Left lung (tissue), 14 donors: ENCODE measurements around the gene DNAAF3. TPM values are rescaled to one million over a fixed set of nuclear protein-coding genes. Genes with fewer than 3 reads are reported as not detected.
A peak's percentile ranks its signal among the peaks of the same experiment; 100 is the strongest.

ENCODE experiments used
- ATAC-seq: fragments of 200-7000 bp; cut with Tn5 transposase; one replicate; pipeline ENCODE4 v1.9.1; 2020; ENCODE audit warnings: moderate library complexity
- DNase-seq, 4 donors: peaks; one replicate each; pipeline ENCODE4 v3.0.0-alpha.2; 2013 to 2020
- H3K27ac ChIP-seq, 2 donors: fragments of 200-600 bp; sonication (generic) in 1 of 2; one replicate each; pipeline versions ENCODE4 v1.5.0 to v1.8.0; 2020 to 2021
- H3K27me3 ChIP-seq, 2 donors: fragments of 200-600 bp; sonication (generic) in 1 of 2; one replicate each; pipeline versions ENCODE4 v1.5.0 to v1.8.0; 2020 to 2021
- H3K36me3 ChIP-seq, 2 donors: fragments of 200-600 bp; sonication (generic) in 1 of 2; one replicate each; pipeline versions ENCODE4 v1.5.0 to v1.8.0; 2020 to 2021
- H3K4me1 ChIP-seq, 2 donors: fragments of 200-600 bp; one replicate each; pipeline ENCODE4 v1.8.0; 2021
- H3K4me3 ChIP-seq, 2 donors: fragments of 200-600 bp; sonication (generic) in 1 of 2; one replicate each; pipeline versions ENCODE4 v1.5.0 to v1.8.0; 2020 to 2021; ENCODE audit warnings: mild to moderate bottlenecking in 1 of 2
- H3K9me3 ChIP-seq, 2 donors: fragments of 200-600 bp; sonication (generic) in 1 of 2; one replicate each; pipeline versions ENCODE4 v1.5.0 to v1.8.0; 2020 to 2021
- CTCF ChIP-seq, 2 donors: fragments of 200-600 bp; sonication (generic) in 1 of 2; IDR thresholded peaks; one replicate each; pipeline versions ENCODE4 v1.5.0 to v1.8.0; 2021; ENCODE audit warnings: antibody characterized with exemption in 2 of 2
- intact Hi-C, 2 donors: fragments of 100-400 bp; cut with DNase I; formaldehyde crosslinking; loops; one replicate each; pipeline versions ENCODE4 v1.11.2 to v1.14.2; 2022
- long read RNA-seq, 12 donors: library from polyadenylated mRNA in 2 of 12; unstranded in 2 of 12; transcript quantifications; one replicate each; pipeline ENCODE4 v2.0.0 and lab custom pipeline, GENCODE V29; 2019 to 2026
- polyA plus RNA-seq, 6 donors: library from polyadenylated mRNA; unstranded; fragments of 120-200 nt; gene quantifications; one replicate each; pipeline ENCODE4 v1.2.1, GENCODE V29; 2013; ENCODE audit not compliant: insufficient read length in 6 of 6
- total RNA-seq, 2 donors: library from RNA; stranded (reverse); fragmentation: NEBNext Ultra II Directional; extraction: Animal tissue kit (Norgen Biotek cat#: 25700); gene quantifications; one replicate each; pipeline ENCODE4 v1.2.1, GENCODE V29; 2021
- donor health status: DM: no; HTN: yes; CAD: no.
- donor health status: DM: no; HTN: no; CAD: no.

DNAAF3 gene
- total RNA-seq (10 to 100 TPM in 1 of 2 donors, under 1 TPM in 1; 0.76 to 11.0 TPM), polyA plus RNA-seq (1 to 10 TPM; 1.7 to 6.9 (median 5.4) TPM)
- long read RNA-seq, donor 1, partial matches to known transcripts: 0 of 1 reads
- long read RNA-seq, donor 1, other reads (novel, unspliced or antisense): 0 of 1 reads
- long read RNA-seq, donor 2: 0 reads
- long read RNA-seq, donor 3: 0 reads
- long read RNA-seq, donor 4: 0 reads
- long read RNA-seq, donor 5: 0 reads
- long read RNA-seq, donor 6: 0 reads
- long read RNA-seq, donor 7: 0 reads
- long read RNA-seq, donor 8: 0 reads
- long read RNA-seq, donor 9: 0 reads
- long read RNA-seq, donor 10, partial matches to known transcripts: 0 of 9 reads
- long read RNA-seq, donor 10, other reads (novel, unspliced or antisense): 2 of 9 reads
- long read RNA-seq, donor 11: 0 reads
- long read RNA-seq, donor 12, partial matches to known transcripts: 0 of 1 reads
- long read RNA-seq, donor 12, other reads (novel, unspliced or antisense): 0 of 1 reads

- no peaks in the 10 kb centered on the region for H3K9me3 ChIP-seq
- H3K27me3 ChIP-seq: peaks cover 36 to 100% of the 10 kb centered on the region in 2 donors
- H3K4me1 ChIP-seq: peaks cover 0 to 6% of the 10 kb centered on the region in 2 donors
- TF ChIP-seq CTCF (IDR thresholded peaks at IDR 0.05): no peak
- H3K36me3 ChIP-seq: no peaks in the 10 kb centered on the region
- peak within 1 kb of the TSS; percentile 19 to 35 for H3K4me3 ChIP-seq
- intact Hi-C loops: no loop called here
- no peak within 1 kb of the TSS for H3K27ac ChIP-seq
- DNase-seq (peak; percentile 53 to 92 (median 90)), ATAC-seq (peak; percentile 99)
Observed at GRCh38 chr19:55166530-55167268, at the start of gene DNAAF3. DNAAF3 (minus strand) TSS chr19:55166613; CDS start chr19:55166413, 200 bp downstream.

GRCh38 chr19:55213547-55213946, 47.1 kb upstream of the DNAAF3 start:
- H3K4me3 ChIP-seq: no peak overlapping the region
- DNase-seq (no peak), ATAC-seq (no peak)
- TF ChIP-seq CTCF (IDR thresholded peaks at IDR 0.05): no peak
- no peak overlapping the region for H3K27ac ChIP-seq
- peaks cover 0 to 22% of the 10 kb centered on the region in 2 donors for H3K4me1 ChIP-seq
- H3K9me3 ChIP-seq: peaks cover 0 to 8% of the 10 kb centered on the region in 2 donors
- no peaks in the 10 kb centered on the region for H3K36me3 ChIP-seq
- H3K27me3 ChIP-seq: peaks cover 0 to 52% of the 10 kb centered on the region in 2 donors
- intact Hi-C loops: no loop called here

- Histone ChIP-seq H3K27me3 (peaks cover 0 to 52% of the 10 kb centered on the region in 2 donors), H3K27ac (no peak overlapping the region), H3K4me1 (peaks cover 0 to 22% of the 10 kb centered on the region in 2 donors), H3K9me3 (peaks cover 0 to 8% of the 10 kb centered on the region in 2 donors), H3K36me3 (no peaks in the 10 kb centered on the region), H3K4me3 (no peak overlapping the region)
- no peak for ATAC-seq
- no peak for DNase-seq
- intact Hi-C loops: no loop called here
- TF ChIP-seq CTCF (IDR thresholded peaks at IDR 0.05): peak in 1 of 2 donors; percentile 39
Observed at GRCh38 chr19:55212447-55212846, 46.0 kb upstream of the DNAAF3 start.

- H3K27ac ChIP-seq: no peak overlapping the region
Observed at GRCh38 chr19:55209693-55210472, 43.5 kb upstream of the DNAAF3 start.

More at GRCh38 chr19:55209693-55210472, 43.5 kb upstream of the DNAAF3 start:
- no peak for DNase-seq
- intact Hi-C loops: no loop called here
- H3K4me1 ChIP-seq: peaks cover 6 to 16% of the 10 kb centered on the region in 2 donors
- ATAC-seq: peak; percentile 76
- no peaks in the 10 kb centered on the region for H3K36me3 ChIP-seq
- no peak overlapping the region for H3K4me3 ChIP-seq
- H3K27me3 ChIP-seq: peaks cover 0 to 53% of the 10 kb centered on the region in 2 donors
- TF ChIP-seq CTCF (IDR thresholded peaks at IDR 0.05): no peak
- H3K9me3 ChIP-seq: peaks cover 0 to 8% of the 10 kb centered on the region in 2 donors
